GM18517 (cell line): Measurements from ENCODE around the gene HLCS.

Source experiments
- ATAC-seq: cut with Tn5 transposase; IDR thresholded peaks from one replicate; pipeline ENCODE4 v1.9.1; 2021; ENCODE audit warnings: mild to moderate bottlenecking, moderate library complexity; ENCODE audit not compliant: unreplicated experiment

Gene HLCS

DNA sequence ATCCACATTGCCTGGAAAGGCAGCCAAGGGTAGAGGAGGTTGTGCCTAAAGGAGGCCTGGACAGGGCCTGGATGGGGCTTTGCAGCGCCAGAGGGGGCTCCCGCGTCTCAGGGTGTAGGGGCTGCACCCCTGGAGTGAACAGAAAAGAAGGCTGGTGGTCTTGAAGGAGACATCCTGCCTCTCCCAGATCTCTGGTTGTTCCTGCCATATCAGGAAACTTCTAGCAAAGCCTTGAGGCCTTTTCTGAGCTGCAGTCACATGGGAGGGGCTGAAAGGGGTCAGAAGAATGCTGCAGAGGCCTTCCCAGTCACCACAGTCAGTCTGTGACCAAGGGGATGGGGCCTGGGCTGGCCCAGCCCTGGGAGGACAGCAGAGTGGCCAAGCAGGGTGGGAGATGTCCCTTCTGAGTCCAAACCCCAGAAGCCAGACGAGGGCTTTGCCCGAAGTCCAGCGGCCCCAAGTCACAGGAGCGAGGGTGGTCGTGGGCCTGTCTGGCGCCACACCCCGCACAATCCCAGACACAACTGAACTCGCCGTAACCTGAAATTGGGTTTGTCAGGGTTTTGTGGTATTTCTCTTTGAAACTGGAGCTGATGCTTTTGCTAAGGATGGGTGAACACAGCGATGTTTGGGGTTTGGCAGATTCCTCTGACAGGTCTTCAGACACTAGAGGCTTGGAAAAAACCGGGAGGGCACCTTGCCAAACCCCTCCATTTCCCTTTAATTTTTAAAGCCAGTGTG, 237.9 kb downstream of the HLCS start:
- no peak for ATAC-seq

- no peak for ATAC-seq
These were observed 238.6 kb downstream of the HLCS start for GRCh38 chr21:36727866-36728265.

DNA sequence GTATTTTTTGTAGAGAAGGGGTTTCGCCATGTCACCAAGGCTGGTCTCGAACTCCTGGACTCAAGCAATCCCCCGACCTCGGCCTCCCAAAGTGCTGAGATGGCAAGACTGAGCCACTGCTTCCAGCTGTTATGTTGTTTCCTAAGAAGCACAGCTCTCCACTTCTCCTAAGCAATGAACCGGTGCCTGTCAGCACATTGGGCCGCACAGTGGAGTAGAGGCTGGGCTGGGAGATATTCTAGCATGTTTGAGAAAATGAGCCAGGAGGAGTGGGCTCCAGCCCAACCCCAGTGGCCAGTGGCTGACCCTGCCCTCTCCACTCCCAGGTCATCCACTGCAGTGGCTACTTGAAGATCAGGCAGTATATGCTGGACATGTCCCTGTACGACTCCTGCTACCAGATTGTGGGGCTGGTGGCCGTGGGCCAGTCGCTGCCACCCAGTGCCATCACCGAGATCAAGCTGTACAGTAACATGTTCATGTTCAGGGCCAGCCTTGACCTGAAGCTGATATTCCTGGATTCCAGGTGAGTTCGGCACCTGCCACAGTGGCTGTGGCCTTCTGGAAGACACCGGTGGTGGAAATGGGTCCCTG, 240.6 kb downstream of the HLCS start:
- no peak for ATAC-seq

DNA sequence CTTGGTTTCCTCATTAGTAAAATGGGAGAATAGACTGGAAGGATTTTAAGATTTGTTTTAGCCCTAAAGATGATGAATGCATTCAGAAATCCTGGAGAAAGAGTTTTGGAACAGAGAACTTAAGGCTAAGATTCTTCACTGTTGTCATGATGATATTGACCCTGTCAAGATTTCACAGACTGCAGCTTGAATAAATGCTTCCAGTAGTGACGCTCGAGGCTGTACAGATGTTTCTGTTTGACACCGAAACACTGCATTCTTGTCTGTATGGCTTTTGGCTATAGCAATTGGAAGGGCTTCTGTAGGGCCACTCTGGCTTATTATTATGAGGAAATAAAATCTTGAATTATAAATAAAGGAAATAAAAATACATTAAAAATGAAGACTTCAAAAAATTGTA, 241.8 kb downstream of the HLCS start:
- ATAC-seq = no peak

GRCh38 chr21:36723371-36723881, 243.0 kb downstream of the HLCS start:
- ATAC-seq = no peak

- ATAC-seq = no peak
These were observed 243.8 kb downstream of the HLCS start for GRCh38 chr21:36722370-36723368.

GRCh38 chr21:36721817-36722216, 244.7 kb downstream of the HLCS start:
- ATAC-seq = no peak

- no peak for ATAC-seq
These were observed 246.9 kb downstream of the HLCS start for GRCh38 chr21:36719614-36720013.

DNA sequence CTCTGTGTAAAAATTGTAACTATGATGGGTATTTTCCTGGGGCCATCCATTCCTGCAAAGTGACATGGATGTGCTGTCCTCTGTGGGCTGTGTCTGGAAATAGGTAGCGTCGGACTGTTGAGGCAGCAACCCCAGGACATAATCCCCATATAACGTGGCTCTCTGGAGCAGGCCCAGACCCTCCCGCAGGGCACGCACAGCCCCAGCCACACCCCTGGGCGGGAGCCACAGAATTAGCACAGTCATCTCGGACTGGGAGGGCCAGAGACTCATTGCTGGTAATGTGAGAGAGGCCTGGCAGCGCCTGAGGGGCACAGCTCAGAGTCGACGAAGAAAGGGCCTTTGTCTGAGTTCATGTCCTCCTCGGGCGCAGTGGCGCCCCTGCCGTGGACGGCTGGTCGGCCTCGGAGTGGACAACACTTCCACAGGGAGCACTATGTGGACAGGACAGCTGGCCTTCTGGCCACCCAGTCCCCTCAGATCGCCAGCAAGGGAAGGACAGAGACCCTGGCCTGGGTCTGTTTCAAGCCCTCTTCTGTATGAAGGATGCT, 247.4 kb downstream of the HLCS start:
- ATAC-seq = no peak

- no peak for ATAC-seq
These were observed 248.5 kb downstream of the HLCS start for GRCh38 chr21:36717976-36718375.

- ATAC-seq = no peak
These were observed 249.6 kb downstream of the HLCS start for GRCh38 chr21:36716836-36717235.

DNA sequence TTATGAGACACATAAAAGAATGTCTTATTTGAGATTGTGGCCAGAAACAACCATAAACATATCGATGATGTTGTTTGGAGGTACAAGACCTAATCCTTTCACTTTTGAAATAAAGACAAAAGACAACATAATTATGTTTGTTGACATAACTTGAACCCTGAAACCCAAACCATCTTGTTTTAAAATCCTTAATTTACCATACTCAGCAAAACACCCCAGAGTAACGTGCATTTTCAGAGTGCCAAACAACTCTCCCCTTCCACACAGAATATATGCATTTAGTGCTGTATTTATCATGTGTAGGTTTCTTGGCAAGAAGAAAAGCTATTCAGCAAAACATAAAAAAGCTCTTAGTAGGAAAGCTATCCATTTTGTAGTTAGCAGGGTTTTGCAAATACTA, 250.1 kb downstream of the HLCS start:
- ATAC-seq = no peak

GRCh38 chr21:36713746-36714145, 252.7 kb downstream of the HLCS start:
- ATAC-seq = no peak

DNA sequence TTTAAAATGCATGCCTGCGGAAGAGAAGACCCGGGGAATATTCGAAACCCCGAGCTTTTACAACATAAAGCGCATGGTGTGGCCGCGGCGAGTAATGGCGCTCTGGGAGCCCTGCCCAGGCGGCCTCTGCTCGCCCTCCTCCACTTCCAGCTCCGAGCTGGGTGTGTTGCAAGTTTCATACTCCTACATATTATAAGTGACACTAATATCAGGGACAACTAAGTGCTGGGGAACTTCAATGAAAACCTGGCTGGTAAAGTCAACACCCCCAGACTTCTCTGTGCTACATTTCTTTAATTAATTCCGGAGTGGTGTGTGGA, 255.8 kb downstream of the HLCS start:
- no peak for ATAC-seq

DNA sequence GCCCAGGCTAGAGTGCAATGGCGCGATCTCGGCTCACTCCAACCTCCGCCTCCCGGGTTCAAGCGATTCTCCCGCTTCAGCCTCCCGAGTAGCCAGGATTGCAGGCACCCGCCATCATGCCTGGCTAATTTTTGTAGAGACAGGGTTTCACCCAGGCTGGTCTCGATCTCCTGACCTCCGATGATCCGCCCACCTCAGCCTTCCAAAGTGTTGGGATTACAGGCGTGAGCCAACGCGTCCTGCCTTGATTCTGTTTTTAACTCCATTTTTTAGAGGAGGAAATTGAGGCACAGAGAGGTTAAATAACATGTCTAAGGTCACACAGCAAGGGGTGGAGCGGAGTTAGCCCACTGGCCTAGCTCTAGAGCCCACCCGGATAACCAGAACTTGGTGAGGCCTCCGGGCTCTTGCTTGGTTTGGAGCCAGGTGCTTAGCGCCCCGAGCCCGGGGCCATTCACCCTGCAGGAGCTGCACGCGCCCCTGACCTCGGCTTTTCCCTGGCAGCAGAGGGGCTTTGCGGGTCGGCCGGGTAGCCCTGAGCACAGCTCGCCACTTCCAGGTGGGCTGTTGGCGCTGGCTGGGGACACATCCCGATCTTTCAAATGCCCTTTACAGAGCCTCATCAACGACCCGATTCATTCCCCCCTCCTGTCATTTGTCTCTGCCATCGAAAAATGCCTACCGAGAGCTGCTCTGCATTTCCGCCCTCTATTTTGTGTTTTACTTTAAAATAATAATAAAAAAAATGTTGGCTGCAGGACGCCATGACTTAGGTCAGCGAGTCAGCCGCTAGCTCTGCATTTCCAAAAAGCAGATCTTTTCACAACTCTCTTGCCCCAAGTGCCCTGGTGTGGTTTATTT, 256.4 kb downstream of the HLCS start:
- no peak for ATAC-seq

GRCh38 chr21:36709030-36709867, 257.2 kb downstream of the HLCS start:
- ATAC-seq = no peak

- ATAC-seq = no peak
These were observed 258.0 kb downstream of the HLCS start for GRCh38 chr21:36708286-36709029.

DNA sequence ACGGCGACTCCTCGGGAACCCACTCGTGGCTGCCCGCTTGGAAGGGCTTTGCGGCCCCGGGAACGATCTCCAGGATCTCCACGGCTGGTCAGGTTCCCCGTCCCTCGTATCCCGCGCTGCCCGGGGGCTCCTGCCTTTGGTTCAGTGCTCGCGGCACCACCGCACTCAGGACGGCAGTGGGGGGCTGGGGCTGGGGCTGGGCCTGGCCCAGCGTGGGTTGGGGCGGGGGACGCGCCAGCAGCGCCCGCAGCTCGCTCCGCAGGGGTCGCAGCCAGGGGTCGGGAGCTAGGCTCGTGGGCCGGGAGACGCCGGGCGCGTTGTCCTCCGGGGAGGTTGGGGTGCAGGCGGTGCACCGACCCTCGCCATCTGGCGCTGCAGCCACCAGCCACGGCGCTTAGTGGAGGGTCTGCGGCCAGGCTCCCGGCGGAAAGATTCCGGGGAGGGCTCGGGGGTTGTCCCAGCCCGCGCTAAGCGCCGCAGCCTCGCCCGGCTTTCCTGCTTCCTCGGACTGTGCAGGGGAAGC, 258.6 kb downstream of the HLCS start:
- no peak for ATAC-seq
